Fibroblast of the aortic adventitia (primary cell): ENCODE data around the gene INHBE. TPM values are rescaled to one million over a fixed set of nuclear protein-coding genes. Genes with fewer than 3 reads are reported as not detected.
"Not testable (repeated sequence)": the region's sequence is repeated elsewhere in the genome, so short reads cannot be mapped to it uniquely, and the experiment has no call there.

Experiments used
- DNase-seq: peaks from one replicate; pipeline ENCODE4 v3.0.0-alpha.2; 2010; ENCODE audit warnings: low read depth
- H3K4me3 ChIP-seq: 2 replicates; pipeline ENCODE4 v1.5.1; 2011; ENCODE audit warnings: low read depth, mild to moderate bottlenecking, control low read depth, low read length, moderate library complexity
- total RNA-seq: library from RNA; depleted of rRNA; stranded (reverse); fragments of >200 nt; gene quantifications from 2 replicates; pipeline ENCODE4 v1.2.3, GENCODE V29; 2012; ENCODE audit warnings: low replicate concordance
- TF ChIP-seq, protein P1 (sequence below): IDR thresholded peaks from 2 replicates; pipeline ENCODE4 v1.5.1; 2011; ENCODE audit warnings: mild to moderate bottlenecking, low read length, control low read depth, inconsistent platforms; ENCODE audit not compliant: insufficient read depth

Gene INHBE
- total RNA-seq, 1 donor, result 0.99 TPM

- TF ChIP-seq, protein P1, sequence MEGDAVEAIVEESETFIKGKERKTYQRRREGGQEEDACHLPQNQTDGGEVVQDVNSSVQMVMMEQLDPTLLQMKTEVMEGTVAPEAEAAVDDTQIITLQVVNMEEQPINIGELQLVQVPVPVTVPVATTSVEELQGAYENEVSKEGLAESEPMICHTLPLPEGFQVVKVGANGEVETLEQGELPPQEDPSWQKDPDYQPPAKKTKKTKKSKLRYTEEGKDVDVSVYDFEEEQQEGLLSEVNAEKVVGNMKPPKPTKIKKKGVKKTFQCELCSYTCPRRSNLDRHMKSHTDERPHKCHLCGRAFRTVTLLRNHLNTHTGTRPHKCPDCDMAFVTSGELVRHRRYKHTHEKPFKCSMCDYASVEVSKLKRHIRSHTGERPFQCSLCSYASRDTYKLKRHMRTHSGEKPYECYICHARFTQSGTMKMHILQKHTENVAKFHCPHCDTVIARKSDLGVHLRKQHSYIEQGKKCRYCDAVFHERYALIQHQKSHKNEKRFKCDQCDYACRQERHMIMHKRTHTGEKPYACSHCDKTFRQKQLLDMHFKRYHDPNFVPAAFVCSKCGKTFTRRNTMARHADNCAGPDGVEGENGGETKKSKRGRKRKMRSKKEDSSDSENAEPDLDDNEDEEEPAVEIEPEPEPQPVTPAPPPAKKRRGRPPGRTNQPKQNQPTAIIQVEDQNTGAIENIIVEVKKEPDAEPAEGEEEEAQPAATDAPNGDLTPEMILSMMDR, result no peak
- no peak overlapping the region for H3K4me3 ChIP-seq
- no peak for DNase-seq
Observed at GRCh38 chr12:57419495-57419894, 35.6 kb upstream of the INHBE start.

DNA sequence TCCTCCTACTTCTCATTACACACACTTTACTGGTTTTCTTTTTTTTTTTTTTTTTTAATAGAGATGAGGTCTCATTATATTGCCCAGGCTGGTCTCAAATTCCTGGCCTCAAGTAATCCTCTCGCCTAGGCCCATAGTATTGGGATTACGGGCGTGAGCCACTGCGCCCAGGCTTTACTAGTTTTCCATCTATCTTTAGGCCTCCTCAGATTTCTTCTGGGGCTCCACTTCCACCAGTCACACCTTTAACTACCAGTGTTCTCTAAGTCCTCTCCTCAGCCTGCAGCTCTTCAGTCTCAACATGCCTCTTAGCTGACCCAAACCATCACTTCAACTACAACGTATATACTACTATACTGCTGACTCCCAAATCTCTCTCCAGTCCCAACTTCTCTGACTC, 34.6 kb upstream of the INHBE start:
- TF ChIP-seq, protein P1, result no peak
- DNase-seq, result no peak
- H3K4me3 ChIP-seq, result no peak overlapping the region

DNA sequence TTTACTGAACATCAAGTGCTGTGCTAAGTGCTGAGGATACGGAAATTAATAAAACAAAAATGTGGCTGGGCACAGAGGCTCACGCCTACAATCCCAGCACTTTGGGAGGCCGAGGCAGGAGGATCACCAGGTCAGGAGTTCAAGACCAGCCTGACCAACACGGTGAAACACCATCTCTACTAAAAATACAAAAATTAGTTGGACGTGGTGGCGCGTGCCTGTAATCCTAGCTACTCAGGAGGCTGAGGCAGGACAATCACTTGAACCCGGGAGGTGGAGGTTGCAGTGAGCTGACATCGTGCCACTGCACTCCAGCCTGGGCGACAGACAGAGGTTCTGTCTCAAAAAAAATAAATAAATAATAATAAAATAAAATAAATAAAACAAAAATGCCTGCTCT, 28.2 kb upstream of the INHBE start:
- not testable (repeated sequence) for H3K4me3 ChIP-seq, DNase-seq

GRCh38 chr12:57428965-57429364, 26.1 kb upstream of the INHBE start:
- no peak for DNase-seq
- no peak overlapping the region for H3K4me3 ChIP-seq
- TF ChIP-seq, protein P1, result no peak

GRCh38 chr12:57429473-57430111, 25.5 kb upstream of the INHBE start:
- TF ChIP-seq, protein P1, result no peak
- peak overlapping the region; percentile 77 for H3K4me3 ChIP-seq
- DNase-seq, result no peak

DNA sequence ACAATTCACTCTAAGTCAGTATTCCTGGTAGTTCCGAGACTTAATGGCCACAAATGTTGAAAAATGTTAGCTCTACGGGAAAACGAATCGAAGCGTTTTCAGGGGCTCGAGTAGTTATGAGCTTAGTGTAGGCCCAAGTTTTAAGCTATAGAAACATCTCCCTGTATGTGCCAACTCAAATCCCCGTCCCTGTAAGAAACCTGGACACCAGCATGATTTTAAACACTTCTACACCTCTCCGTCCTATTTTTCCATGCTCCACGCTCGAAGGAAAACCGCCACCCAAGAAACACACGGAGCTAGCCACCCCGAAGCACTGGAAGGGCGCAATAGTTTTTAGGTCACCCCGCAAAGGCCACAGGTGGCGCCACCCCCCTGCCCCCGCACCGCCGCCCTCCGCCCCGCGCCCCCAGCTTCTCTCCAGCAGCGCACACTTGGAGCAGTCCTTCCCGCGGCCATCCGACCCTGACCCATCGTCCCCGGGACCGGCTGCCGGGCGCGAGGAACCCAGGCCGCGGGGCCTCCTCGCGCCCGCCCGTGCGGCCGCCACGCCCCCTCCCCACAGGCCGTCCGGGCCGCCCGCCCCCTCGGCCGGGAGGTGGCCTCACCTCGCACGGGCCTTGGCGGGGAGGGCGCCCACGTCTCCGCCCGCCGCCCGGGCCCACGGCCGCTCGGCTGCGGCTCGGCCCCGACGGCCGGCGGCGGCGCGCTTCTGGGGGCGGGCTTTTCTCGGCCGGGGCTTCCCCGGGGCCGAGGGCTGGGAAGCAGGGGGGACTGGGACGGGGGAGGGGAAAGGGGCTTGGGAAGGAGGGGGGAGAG, 24.8 kb upstream of the INHBE start:
- TF ChIP-seq, protein P1, result peak; percentile 3
- DNase-seq, result peak; percentile 51
- H3K4me3 ChIP-seq, result peak overlapping the region; percentile 77

DNA sequence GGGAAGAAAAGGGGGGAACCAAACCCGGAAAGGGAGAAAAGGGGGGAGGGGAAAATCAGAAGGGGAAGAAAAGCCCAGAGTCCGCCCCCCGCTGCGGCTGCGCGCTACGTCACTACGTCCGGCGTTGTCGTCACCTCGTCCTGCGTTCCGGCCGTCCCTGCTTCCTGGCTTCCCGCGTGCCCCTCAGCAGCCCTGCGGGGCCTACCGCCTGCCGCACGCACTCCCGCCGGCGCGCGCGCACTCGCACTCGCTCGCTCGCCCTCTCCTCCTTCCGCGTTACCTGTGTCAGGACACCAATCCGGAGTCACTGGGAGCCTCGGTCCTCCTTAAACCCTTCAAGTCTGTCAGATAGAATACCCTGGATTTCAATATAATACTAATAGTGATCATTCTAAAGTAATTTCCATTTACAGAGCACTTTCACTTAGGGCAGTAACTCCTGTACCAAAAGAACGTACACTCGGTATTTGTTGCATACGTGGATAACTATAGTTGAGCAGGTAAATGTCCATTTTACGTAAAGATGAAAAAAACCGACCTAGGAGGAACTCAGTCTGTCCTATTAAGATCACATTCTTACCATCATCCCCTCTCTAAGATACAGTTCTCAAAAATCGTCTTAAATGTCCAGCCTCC, 24.1 kb upstream of the INHBE start, which contains the start of gene R3HDM2:
TSS of gene R3HDM2 (minus strand) at position 113 of the 636 bp plus-strand sequence. CDS start 120,615 bp downstream, outside the sequence.
- TF ChIP-seq, protein P1, result no peak
- H3K4me3 ChIP-seq, result peak within 1 kb of the TSS; percentile 77
- peak; percentile 93 for DNase-seq
